HG03103 (cell line): ENCODE data around the gene GALNT9.
"Not testable (repeated sequence)": the region's sequence is repeated elsewhere in the genome, so short reads cannot be mapped to it uniquely, and the experiment has no call there.

Source experiments
- ATAC-seq: cut with Tn5 transposase; IDR thresholded peaks from one replicate; pipeline ENCODE4 v1.9.1; 2021; ENCODE audit warnings: low read depth; ENCODE audit not compliant: unreplicated experiment

GALNT9 gene

DNA sequence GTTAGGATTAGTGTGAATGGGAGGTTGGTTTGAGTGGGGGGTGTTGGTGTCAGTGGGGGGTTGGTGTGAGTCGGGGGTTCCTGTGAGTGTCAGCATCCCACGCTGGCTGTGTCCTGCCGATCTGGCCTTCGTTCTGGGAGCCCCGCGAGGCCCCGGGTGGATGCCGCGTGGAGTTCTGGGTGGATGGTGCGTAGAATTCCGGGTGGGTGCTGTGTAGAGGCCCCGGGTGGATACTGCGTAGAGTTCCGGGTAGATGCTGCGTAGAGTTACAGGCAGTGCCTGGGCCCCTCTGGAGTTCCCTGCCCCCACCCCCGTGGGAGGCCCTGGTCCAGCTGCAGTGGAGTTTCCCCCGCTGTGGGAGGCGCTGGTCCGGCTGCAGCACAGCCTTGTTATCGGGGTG lies 176.4 kb downstream of the GALNT9 start:
- no peak for ATAC-seq

DNA sequence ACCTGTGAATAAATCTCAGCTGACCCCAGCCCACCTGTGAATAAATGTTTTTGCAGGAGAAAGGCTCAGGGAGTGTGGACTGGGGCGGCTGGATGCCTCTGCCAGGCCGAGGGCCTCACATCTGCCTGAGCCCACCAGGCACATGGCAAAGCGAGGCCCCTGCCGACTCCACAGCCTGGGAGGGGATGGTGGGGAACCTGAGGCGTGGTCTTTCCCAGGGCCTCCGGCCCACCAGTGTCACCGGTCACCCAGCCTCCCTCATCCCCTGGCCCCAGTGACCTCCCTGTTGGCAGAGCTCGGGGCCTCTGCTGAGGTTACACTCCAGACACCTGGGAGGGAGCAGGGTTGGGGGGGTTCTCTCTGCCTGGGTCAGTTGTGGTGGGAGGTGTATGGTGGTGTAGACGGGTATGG lies 177.0 kb downstream of the GALNT9 start:
- ATAC-seq, result no peak

DNA sequence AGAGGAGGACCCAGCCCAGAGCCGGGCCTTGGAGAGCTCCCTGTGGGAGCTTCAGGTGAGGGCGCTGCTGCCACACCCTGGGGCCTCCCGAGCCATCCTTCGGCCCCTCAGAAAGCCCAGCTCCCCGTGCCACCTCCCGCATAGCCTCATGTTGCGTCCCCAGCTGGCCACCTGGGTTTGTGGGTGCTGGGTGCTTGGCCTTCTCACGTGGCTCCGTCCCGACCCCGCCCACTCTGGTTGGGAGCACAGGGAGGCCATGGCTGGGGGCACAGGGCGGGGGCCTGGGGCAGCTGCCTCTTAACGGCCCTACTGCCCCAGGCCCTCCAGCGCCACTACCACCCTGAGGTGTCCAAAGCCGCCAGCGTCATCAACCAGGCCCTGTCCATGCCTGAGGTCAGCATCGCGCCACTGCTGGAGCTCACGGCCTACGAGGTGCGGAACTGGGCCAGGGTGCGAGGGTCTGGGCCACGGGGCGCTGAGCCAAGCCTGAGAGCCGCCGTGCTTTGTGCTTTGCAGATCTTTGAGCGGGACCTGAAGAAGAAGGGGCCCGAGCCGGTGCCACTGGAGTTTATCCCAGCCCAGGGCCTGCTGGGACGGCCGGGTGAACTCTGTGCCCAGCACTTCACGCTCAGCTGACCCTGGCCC lies 177.5 kb downstream of the GALNT9 start:
- ATAC-seq, result no peak

DNA sequence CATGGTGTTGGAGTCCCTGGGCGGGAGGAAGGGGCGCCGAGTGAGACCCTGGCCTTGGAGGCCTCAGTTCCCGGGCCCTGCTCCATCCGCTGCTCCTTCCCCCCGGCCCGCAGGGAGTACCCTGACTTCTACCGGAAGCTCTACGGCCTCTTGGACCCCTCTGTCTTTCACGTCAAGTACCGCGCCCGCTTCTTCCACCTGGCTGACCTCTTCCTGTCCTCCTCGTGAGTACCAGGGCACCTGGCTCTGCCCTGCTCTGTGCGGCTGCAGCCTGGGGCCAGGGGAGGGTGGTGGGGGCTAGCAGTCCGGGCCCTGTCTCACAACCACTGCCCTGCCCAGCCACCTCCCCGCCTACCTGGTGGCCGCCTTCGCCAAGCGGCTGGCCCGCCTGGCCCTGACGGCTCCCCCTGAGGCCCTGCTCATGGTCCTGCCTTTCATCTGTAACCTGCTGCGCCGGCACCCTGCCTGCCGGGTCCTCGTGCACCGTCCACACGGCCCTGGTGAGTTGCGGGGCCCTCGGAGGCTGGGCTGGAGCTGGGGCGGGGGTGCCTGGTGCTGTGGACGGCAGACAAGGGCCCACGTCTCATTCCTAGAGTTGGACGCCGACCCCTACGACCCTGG lies 178.1 kb downstream of the GALNT9 start:
- ATAC-seq, result no peak

DNA sequence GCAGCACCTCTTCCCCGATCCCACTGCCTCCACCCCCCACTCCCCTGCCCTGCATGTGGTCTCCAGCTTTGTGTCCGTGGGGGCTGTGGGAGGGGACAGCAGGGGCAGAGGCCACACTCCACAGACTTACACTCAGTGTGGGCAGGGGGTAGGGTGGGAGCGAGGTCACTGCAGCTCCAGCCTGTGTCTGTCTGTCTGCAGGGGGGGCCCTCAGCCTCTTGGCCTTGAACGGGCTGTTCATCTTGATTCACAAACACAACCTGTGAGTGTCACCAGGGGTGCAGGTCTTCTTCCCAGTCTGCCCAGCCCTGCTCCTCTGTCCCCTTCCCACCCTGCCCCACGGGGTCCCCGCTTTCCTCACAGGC lies 178.6 kb downstream of the GALNT9 start:
- ATAC-seq, result no peak

DNA sequence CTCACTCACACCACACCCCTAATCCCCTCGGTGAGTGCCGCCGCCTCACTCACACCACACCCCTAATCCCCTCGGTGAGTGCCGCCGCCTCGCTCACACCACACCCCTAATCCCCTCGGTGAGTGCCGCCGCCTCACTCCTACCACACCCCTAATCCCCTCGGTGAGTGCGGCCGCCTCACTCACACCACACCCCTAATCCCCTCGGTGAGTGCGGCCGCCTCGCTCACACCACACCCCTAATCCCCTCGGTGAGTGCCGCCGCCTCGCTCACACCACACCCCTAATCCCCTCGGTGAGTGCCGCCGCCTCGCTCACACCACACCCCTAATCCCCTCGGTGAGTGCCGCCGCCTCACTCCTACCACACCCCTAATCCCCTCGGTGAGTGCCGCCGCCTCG lies 179.9 kb downstream of the GALNT9 start:
- ATAC-seq, result not testable (repeated sequence)

DNA sequence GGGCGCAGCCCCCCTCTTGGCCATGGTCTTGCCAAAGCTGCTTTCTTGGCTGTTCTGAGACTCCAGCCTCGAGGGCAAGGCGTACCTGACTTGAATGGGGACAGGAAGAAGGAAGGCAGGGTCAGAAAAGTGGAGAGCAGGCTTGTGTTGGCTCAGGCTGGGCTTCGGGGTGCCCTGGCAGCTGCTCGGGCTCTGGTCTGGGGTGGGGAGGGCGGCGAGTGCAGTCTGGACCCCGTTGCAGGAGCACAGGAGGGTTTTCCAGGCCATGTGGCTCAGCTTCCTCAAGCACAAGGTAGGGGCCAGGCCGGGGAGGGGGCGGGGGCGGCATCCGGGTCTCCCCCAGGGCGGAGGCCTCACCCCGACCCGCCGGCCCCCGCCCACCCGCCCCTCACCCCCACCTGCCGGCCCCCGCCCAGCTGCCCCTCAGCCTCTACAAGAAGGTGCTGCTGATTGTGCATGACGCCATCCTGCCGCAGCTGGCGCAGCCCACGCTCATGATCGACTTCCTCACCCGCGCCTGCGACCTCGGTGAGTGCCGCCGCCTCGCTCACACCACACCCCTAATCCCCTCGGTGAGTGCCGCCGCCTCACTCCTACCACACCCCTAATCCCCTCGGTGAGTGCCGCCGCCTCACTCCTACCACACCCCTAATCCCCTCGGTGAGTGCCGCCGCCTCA lies 180.9 kb downstream of the GALNT9 start:
- no peak for ATAC-seq

DNA sequence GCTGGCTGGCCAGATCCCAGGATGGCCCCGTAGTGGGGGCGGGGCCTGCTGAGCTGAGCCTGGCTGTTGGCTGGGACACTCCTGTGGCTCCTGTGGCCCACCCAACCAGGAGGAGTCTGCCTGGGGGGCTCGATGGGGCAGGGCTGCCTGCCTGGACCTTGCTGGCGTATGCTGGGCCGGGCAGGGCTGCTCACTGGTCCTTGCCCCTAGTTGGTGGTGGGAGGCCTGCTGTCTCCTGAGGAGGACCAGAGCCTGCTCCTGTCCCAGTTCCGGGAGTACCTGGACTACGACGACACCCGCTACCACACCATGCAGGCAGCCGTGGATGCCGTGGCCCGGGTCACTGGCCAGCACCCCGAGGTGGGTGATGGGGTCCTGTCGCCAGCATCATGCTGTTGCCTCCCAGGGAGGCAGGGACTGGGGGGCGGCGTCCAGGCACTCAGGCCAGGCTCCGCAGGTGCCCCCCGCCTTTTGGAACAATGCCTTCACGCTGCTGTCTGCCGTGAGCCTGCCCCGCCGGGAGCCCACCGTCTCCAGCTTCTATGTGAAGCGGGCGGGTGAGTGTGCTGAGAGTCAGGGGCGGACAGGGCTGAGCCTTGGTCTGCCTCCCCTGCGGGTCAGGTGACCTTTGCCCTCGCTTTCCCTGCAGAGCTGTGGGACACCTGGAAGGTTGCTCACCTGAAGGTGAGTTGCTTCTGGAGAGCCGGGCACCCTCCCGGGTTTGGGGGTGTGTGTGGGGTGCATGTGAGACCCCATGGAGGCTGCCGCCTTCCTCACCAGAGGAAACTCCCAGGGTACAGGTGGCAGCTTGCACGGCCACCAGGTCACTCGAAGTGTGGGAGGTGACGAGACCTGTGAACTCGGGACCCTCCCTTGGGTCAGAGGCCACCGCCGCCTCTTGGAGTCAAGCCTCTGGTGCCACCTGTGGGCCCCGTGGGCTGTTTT lies 181.7 kb downstream of the GALNT9 start:
- no peak for ATAC-seq

DNA sequence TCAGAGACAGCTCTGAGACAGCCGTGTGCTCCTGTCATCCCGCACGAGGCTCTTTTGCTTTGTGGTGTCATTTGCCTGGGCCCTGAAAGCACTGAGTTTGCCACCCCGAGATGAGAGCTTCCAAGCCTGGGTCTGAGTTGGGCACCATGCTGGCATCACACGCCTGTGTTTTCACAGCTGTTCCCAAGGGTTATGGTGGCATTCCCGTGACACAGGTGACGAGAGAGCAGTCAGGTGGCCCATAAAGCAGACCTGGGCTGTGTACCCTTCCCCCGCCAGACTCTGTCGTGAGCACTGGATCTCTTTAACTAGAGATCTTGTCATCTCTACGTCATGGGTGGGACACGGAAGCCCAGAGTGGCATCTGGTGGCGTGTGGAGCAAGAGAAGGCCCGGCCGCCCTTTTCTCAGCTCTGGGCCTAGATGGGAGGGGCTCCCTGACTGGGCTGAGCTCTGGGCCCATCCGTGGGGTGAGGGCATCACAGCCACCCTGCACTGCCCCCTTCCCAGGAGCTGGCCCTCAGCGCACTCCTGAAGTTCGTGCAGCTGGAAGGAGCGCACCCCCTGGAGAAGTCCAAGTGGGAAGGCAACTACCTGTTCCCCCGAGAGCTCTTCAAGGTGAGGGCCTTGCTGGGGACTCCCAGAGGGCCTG lies 182.5 kb downstream of the GALNT9 start:
- no peak for ATAC-seq
